ENCODE data around the gene NINJ2.
A peak's percentile ranks its signal among the peaks of the same experiment; 100 is the strongest.

Gene NINJ2

GRCh38 chr12:553216-554000 is 109.8 kb downstream of the NINJ2 start:
- DNase-seq (ENCODE audit: extremely low read depth in 1 of 2, low read depth in 1 of 2): no peak

GRCh38 chr12:552466-552865 is 110.8 kb downstream of the NINJ2 start:
- no peak for DNase-seq (ENCODE audit: extremely low read depth in 1 of 2, low read depth in 1 of 2)

GRCh38 chr12:550473-551260 is 112.6 kb downstream of the NINJ2 start:
- DNase-seq (ENCODE audit: extremely low read depth in 1 of 2, low read depth in 1 of 2): no peak

GRCh38 chr12:549476-550082 is 113.7 kb downstream of the NINJ2 start:
- DNase-seq (ENCODE audit: extremely low read depth in 1 of 2, low read depth in 1 of 2): no peak

GRCh38 chr12:547883-548470 is 115.3 kb downstream of the NINJ2 start:
- DNase-seq (ENCODE audit: extremely low read depth in 1 of 2, low read depth in 1 of 2): no peak

GRCh38 chr12:546920-547845 is 116.1 kb downstream of the NINJ2 start:
- peak in 1 of 2 donors; percentile 59 for DNase-seq (ENCODE audit: extremely low read depth in 1 of 2, low read depth in 1 of 2)

- no peak for DNase-seq (ENCODE audit: extremely low read depth in 1 of 2, low read depth in 1 of 2)
These were observed 116.9 kb downstream of the NINJ2 start for GRCh38 chr12:546265-546919.

GRCh38 chr12:545835-546234 is 117.4 kb downstream of the NINJ2 start:
- DNase-seq (ENCODE audit: extremely low read depth in 1 of 2, low read depth in 1 of 2): no peak

GRCh38 chr12:544941-545635 is 118.2 kb downstream of the NINJ2 start:
- no peak for DNase-seq (ENCODE audit: extremely low read depth in 1 of 2, low read depth in 1 of 2)

GRCh38 chr12:544142-544541 is 119.1 kb downstream of the NINJ2 start:
- no peak for DNase-seq (ENCODE audit: extremely low read depth in 1 of 2, low read depth in 1 of 2)

- DNase-seq (ENCODE audit: extremely low read depth in 1 of 2, low read depth in 1 of 2): no peak
These were observed 120.2 kb downstream of the NINJ2 start for GRCh38 chr12:543114-543451.

- DNase-seq (ENCODE audit: extremely low read depth in 1 of 2, low read depth in 1 of 2): no peak
These were observed 120.7 kb downstream of the NINJ2 start for GRCh38 chr12:542395-543113.

- DNase-seq (ENCODE audit: extremely low read depth in 1 of 2, low read depth in 1 of 2): no peak
These were observed 121.4 kb downstream of the NINJ2 start for GRCh38 chr12:541676-542324.

GRCh38 chr12:539540-540310 is 123.5 kb downstream of the NINJ2 start:
- DNase-seq (ENCODE audit: extremely low read depth in 1 of 2, low read depth in 1 of 2): no peak

- DNase-seq (ENCODE audit: extremely low read depth in 1 of 2, low read depth in 1 of 2): peak in 1 of 2 donors; percentile 27
These were observed 124.3 kb downstream of the NINJ2 start for GRCh38 chr12:538731-539539.

- no peak for DNase-seq (ENCODE audit: extremely low read depth in 1 of 2, low read depth in 1 of 2)
These were observed 125.5 kb downstream of the NINJ2 start for GRCh38 chr12:537772-538171.

Measured in activated CD8-positive, alpha-beta memory T cell treated with anti-CD3 and anti-CD28 coated beads for 1 hour (primary cell).